ENCODE data around the gene KPNB1.

The KPNB1 gene

GRCh38 chr17:47715669-47716325, 66.1 kb downstream of the KPNB1 start:
- DNase-seq (ENCODE audit: low spot score), result no peak
- in situ Hi-C loops (cut with MboI; ENCODE audit: low pct_unique_long_range_greater_than_20kb, low sequenced_read_pairs, unreplicated experiment), result no loop called here
- TF ChIP-seq CTCF (IDR thresholded peaks at IDR 0.05; ENCODE audit: extremely low read depth, insufficient read depth, missing control alignments), result no peak

GRCh38 chr17:47716375-47716774, 66.7 kb downstream of the KPNB1 start:
- DNase-seq (ENCODE audit: low spot score), result no peak
- in situ Hi-C loops (cut with MboI; ENCODE audit: low pct_unique_long_range_greater_than_20kb, low sequenced_read_pairs, unreplicated experiment), result no loop called here
- no peak for TF ChIP-seq CTCF (IDR thresholded peaks at IDR 0.05; ENCODE audit: extremely low read depth, insufficient read depth, missing control alignments)

- peak; percentile 55 for TF ChIP-seq CTCF (IDR thresholded peaks at IDR 0.05; ENCODE audit: extremely low read depth, insufficient read depth, missing control alignments)
- in situ Hi-C loops (cut with MboI; ENCODE audit: low pct_unique_long_range_greater_than_20kb, low sequenced_read_pairs, unreplicated experiment), result no loop called here
- DNase-seq (ENCODE audit: low spot score), result no peak
Observed at GRCh38 chr17:47717261-47717697, 67.6 kb downstream of the KPNB1 start.

DNA sequence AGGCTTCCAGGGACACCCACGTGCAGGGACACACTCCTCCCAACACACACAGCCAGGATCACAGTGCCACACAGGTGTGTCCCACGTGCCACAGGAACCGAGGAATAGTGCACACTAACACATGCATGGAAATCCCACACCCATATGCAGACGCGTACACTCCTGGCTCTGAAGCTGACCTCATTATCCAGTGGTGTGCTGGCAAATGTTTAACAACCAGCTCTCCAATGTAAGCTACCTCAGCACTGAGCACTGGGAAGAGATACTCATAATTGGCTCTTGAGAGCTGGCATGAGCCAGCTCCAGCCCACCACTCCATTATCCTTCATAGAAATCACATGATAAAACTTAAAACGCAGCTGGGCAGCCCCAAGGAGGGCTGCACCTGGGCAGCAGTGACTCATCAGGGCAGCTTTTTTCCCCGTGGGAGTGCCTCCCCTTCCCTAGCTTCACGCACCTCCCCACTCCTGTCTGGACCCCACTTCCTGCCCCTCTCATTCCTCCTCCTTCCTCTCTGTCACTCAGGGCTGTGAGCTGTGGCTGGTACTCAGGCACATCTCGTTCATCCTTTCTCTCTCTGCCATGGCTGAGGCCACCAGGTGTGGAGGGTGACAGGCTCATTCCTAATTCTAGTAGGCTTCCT, 68.4 kb downstream of the KPNB1 start:
- DNase-seq (ENCODE audit: low spot score), result no peak
- TF ChIP-seq CTCF (IDR thresholded peaks at IDR 0.05; ENCODE audit: extremely low read depth, insufficient read depth, missing control alignments), result no peak
- in situ Hi-C loops (cut with MboI; ENCODE audit: low pct_unique_long_range_greater_than_20kb, low sequenced_read_pairs, unreplicated experiment), result no loop called here

DNA sequence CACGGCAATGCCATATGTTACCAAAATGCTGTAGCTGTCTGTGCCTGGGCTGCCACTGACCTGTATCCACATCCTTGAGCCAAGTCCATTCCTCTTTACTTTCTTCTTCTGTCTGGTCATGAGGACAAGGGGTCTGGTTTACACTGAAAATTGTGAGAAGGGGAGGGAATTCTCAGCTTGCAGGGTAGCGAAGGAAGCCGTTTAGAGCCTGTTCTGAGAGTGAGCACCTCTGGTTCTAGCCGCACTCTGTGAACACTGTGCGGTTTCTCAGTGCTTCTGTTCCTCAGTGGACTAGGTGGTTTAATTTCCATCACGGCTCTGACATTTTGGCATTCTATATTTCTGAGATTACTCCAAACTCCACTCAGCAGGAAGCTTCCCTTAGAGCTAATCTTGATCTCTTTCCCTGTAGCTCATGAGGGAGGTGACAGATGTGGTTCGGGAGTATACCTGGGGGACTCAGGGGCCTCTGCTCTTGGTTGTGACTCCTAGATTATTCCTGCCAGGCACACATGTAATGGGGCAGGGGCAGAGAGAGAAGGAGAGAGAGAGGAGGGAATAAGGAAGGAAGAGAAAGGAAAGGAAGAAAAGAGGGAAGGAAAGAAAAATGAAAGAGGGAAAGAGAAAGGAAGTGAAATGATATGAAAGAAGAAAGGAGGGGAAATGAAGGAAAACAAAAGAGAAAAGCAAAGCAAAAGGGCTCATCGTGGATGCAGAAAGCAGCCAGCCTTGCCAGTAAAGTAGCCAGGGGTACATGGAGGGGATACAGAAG, 69.1 kb downstream of the KPNB1 start:
- in situ Hi-C loops (cut with MboI; ENCODE audit: low pct_unique_long_range_greater_than_20kb, low sequenced_read_pairs, unreplicated experiment), result no loop called here
- DNase-seq (ENCODE audit: low spot score), result no peak
- no peak for TF ChIP-seq CTCF (IDR thresholded peaks at IDR 0.05; ENCODE audit: extremely low read depth, insufficient read depth, missing control alignments)

DNA sequence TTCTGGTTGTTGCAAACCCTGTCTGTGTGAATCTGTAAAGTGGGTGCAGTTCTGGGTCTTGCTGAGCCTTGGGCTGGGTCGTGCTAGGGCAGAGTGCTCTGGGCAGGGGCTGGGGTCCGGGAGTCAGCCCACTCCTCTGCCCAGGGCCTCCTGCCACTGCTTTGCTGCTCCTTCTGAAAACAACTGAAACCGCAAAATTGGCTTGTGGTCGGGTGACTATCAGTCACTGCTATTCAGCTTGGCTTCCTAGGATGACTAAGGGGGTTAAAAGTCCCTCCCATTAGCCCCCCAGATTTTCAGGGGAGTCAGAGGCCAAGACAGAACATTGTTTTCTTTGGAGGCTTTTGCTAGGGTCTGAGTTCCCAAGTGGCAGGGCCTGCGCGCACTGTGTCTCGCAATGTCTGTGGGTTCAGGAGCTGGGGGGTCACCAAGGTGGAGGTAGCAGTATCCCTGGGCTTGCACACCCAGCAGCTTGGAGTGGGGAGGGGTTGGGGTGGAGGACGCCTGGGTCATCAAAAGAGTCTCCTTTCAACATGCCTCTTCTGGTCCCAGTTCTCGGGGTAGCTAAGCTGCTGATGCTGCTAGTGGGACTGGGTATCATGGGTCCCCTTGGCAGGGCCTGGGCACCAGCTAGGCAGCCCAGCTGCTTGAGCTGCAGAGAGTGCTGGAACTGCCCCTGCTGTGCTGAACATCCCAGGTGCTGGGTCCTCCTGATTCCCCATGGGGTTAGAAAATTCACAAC, 69.9 kb downstream of the KPNB1 start:
- in situ Hi-C loops (cut with MboI; ENCODE audit: low pct_unique_long_range_greater_than_20kb, low sequenced_read_pairs, unreplicated experiment), result no loop called here
- TF ChIP-seq CTCF (IDR thresholded peaks at IDR 0.05; ENCODE audit: extremely low read depth, insufficient read depth, missing control alignments), result no peak

More for the DNA sequence above, 69.9 kb downstream of the KPNB1 start:
- DNase-seq (ENCODE audit: low spot score), result no peak

Measured in GM13977 (cell line).